ENCODE data around the gene TNFRSF11A. TPM values are rescaled to one million over a fixed set of nuclear protein-coding genes. Genes with fewer than 3 reads are reported as not detected.

TNFRSF11A gene
- total RNA-seq, 1 experiment from 2014 or later, result 0.16 TPM

DNA sequence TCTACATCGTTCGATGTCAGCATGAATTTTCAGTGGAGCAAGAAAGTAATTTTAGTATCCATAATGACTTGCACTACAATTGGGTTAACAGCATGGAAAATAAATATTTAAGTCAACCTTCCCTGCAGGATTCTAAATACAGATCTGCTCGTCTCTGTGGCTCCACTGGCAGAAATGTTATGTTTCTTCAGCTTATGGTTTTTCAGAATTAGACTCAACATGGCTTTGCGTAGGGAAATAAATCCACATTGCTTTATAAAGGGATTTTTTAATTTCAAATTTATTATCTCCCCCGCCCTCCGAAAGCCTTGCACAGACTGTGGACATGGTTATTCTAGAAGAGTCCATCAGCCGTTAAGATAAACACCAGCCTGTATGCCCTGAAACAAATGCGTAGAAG lies 18.2 kb downstream of the TNFRSF11A start:
- H3K36me3 ChIP-seq (ENCODE audit: control insufficient read depth, insufficient read depth, low read length), result no peaks in the 10 kb centered on the region
- Mint-ChIP-seq H3K4me1 (ENCODE audit: low read depth, unreplicated experiment) (peaks cover 8% of the 10 kb centered on the region), H3K4me3 (ENCODE audit: unreplicated experiment) (no peak overlapping the region), H3K9me3 (ENCODE audit: unreplicated experiment) (no peaks in the 10 kb centered on the region), H3K27me3 (ENCODE audit: insufficient read depth, unreplicated experiment) (no peaks in the 10 kb centered on the region), H3K27ac (ENCODE audit: unreplicated experiment) (no peak overlapping the region), H3K36me3 (ENCODE audit: insufficient read depth, unreplicated experiment) (no peaks in the 10 kb centered on the region)
- no peaks in the 10 kb centered on the region for H3K27me3 ChIP-seq (replicated peaks; ENCODE audit: control insufficient read depth, insufficient read depth, low read length)
- ChIA-PET POLR2A (no interaction called here), CTCF (no interaction called here)
- H3K4me3 ChIP-seq (ENCODE audit: low read depth, low read length), result no peak overlapping the region
- H3K9me3 ChIP-seq, result no peaks in the 10 kb centered on the region
- H3K4me1 ChIP-seq, result no peaks in the 10 kb centered on the region
- TF ChIP-seq, protein P1, sequence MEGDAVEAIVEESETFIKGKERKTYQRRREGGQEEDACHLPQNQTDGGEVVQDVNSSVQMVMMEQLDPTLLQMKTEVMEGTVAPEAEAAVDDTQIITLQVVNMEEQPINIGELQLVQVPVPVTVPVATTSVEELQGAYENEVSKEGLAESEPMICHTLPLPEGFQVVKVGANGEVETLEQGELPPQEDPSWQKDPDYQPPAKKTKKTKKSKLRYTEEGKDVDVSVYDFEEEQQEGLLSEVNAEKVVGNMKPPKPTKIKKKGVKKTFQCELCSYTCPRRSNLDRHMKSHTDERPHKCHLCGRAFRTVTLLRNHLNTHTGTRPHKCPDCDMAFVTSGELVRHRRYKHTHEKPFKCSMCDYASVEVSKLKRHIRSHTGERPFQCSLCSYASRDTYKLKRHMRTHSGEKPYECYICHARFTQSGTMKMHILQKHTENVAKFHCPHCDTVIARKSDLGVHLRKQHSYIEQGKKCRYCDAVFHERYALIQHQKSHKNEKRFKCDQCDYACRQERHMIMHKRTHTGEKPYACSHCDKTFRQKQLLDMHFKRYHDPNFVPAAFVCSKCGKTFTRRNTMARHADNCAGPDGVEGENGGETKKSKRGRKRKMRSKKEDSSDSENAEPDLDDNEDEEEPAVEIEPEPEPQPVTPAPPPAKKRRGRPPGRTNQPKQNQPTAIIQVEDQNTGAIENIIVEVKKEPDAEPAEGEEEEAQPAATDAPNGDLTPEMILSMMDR (IDR thresholded peaks at IDR 0.05; ENCODE audit: insufficient read depth in 1 of 2, low read depth in 1 of 2, low read length in 1 of 2, severe bottlenecking in 1 of 2, unreplicated experiment in 1 of 2), result no peak
- intact Hi-C loops (cut with micrococcal nuclease; ENCODE audit: unreplicated experiment), result no loop called here
- no TSS peak for BruUV-seq (replicated peaks)
- DNase-seq, result no peak

DNA sequence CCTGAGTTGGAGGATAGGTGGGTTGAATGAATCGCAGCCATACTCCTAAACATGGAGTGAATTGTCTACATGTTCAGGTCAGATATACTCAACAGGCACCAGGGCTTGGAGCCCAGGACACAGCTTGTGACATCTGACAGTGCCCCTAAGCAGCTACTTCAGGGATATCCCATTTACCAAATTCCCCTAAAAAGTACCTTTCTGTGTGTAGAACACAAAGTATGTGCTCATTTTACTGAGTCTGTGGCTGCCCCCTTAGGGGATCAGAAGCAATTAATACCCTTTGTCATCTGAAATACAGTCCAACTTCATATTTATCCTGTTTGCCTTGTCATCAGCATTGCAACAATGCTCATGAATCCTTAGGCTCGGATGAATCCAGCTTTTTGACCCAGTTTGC lies 20.8 kb downstream of the TNFRSF11A start:
- no peak overlapping the region for H3K27ac Mint-ChIP-seq (ENCODE audit: unreplicated experiment)
- H3K4me1 ChIP-seq, result no peaks in the 10 kb centered on the region
- ChIA-PET CTCF (no interaction called here), POLR2A (no interaction called here)
- H3K9me3 ChIP-seq, result no peaks in the 10 kb centered on the region
- no peak overlapping the region for H3K4me3 Mint-ChIP-seq (ENCODE audit: unreplicated experiment)
- no peaks in the 10 kb centered on the region for H3K4me1 Mint-ChIP-seq (ENCODE audit: low read depth, unreplicated experiment)
- H3K36me3 Mint-ChIP-seq (ENCODE audit: insufficient read depth, unreplicated experiment), result no peaks in the 10 kb centered on the region
- H3K27me3 Mint-ChIP-seq (ENCODE audit: insufficient read depth, unreplicated experiment), result no peaks in the 10 kb centered on the region
- intact Hi-C loops (cut with micrococcal nuclease; ENCODE audit: unreplicated experiment), result no loop called here
- TF ChIP-seq, protein P1 (IDR thresholded peaks at IDR 0.05; ENCODE audit: insufficient read depth in 1 of 2, low read depth in 1 of 2, low read length in 1 of 2, severe bottlenecking in 1 of 2, unreplicated experiment in 1 of 2), result no peak
- no peaks in the 10 kb centered on the region for H3K36me3 ChIP-seq (ENCODE audit: control insufficient read depth, insufficient read depth, low read length)
- H3K27me3 ChIP-seq (replicated peaks; ENCODE audit: control insufficient read depth, insufficient read depth, low read length), result no peaks in the 10 kb centered on the region
- H3K9me3 Mint-ChIP-seq (ENCODE audit: unreplicated experiment), result no peaks in the 10 kb centered on the region
- no TSS peak for BruUV-seq (replicated peaks)
- H3K4me3 ChIP-seq (ENCODE audit: low read depth, low read length), result no peak overlapping the region
- DNase-seq, result no peak

DNA sequence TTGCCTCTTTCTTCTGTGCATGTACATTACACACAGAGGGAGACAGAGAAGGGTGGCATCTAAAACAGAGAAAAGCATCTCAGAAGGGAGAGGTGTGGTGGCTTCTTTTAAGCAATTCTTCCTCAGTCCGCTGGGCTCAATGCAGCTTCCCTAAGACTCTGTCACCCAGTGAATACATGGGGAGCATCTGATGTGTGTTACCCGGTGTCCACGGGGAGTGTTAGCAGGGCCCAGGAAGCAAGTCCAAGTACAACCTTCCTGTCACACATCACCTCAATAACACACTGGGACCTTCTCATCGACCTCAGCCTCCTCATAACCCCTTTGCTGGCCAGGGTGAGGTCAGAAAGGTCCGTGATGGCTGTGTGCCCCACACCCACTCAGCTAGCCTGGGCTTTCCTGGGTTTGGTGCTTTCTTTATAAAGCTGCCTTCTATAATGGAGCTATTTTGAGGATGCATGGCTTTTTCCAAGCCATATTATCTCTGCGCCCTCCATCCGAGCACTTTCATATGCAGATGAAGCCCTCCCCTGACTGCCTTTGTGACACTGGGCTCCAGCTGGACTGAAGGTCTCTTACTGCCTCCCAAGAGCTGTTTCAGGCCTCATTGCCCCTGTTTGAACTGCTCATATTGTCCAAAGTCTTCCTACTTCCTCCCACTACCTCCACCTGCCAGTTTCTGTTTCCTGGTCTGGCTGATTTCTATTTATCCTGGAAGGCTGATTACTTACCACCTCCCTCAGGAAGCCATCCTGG lies 21.4 kb downstream of the TNFRSF11A start:
- Histone ChIP-seq H3K9me3 (no peaks in the 10 kb centered on the region), H3K27me3 (replicated peaks; ENCODE audit: control insufficient read depth, insufficient read depth, low read length) (no peaks in the 10 kb centered on the region), H3K36me3 (ENCODE audit: control insufficient read depth, insufficient read depth, low read length) (no peaks in the 10 kb centered on the region), H3K4me3 (ENCODE audit: low read depth, low read length) (no peak overlapping the region), H3K4me1 (no peaks in the 10 kb centered on the region)
- TF ChIP-seq, protein P1 (IDR thresholded peaks at IDR 0.05; ENCODE audit: insufficient read depth in 1 of 2, low read depth in 1 of 2, low read length in 1 of 2, severe bottlenecking in 1 of 2, unreplicated experiment in 1 of 2), result no peak
- Mint-ChIP-seq H3K4me1 (ENCODE audit: low read depth, unreplicated experiment) (no peaks in the 10 kb centered on the region), H3K36me3 (ENCODE audit: insufficient read depth, unreplicated experiment) (no peaks in the 10 kb centered on the region), H3K4me3 (ENCODE audit: unreplicated experiment) (no peak overlapping the region), H3K27ac (ENCODE audit: unreplicated experiment) (no peak overlapping the region), H3K9me3 (ENCODE audit: unreplicated experiment) (no peaks in the 10 kb centered on the region), H3K27me3 (ENCODE audit: insufficient read depth, unreplicated experiment) (no peaks in the 10 kb centered on the region)
- BruUV-seq (replicated peaks), result no TSS peak
- DNase-seq, result no peak
- CTCF ChIA-PET, result no interaction called here
- intact Hi-C loops (cut with micrococcal nuclease; ENCODE audit: unreplicated experiment), result no loop called here
- POLR2A ChIA-PET, result no interaction called here
